A673 (cell line): ENCODE results near the gene FAM81A. TPM values are rescaled to one million over a fixed set of nuclear protein-coding genes. Genes with fewer than 3 reads are reported as not detected.
A peak's percentile ranks its signal among the peaks of the same experiment; 100 is the strongest.

Experiments
- BruUV-seq: library from RNA; stranded (reverse); fragments of 400-500 nt; replicated peaks from 2 replicates; lab custom pipeline; 2021; lab: Mats Ljungman, UMichigan
- CTCF ChIA-PET: fragments of 300-600 bp; sonication (Branson Sonifier 250); formaldehyde crosslinking; loops from one replicate; lab custom pipeline; 2022; ENCODE audit warnings: antibody characterized with exemption; lab: Charles Lee
- POLR2A ChIA-PET: fragments of 300-600 bp; sonication (Branson Sonifier 250); formaldehyde crosslinking; loops from one replicate; lab custom pipeline; 2022; ENCODE audit warnings: antibody characterized with exemption; ENCODE audit not compliant: low non-redundant PET; lab: Charles Lee
- DNase-seq: peaks from one replicate; pipeline ENCODE4 v3.0.0-alpha.2; 2015; ENCODE audit warnings: low spot score
- H3K27ac ChIP-seq: fragments of 200-600 bp; sonication (generic); 2 replicates; pipeline ENCODE4 v1.5.1; 2016; ENCODE audit warnings: mixed run types, low read depth, mild to moderate bottlenecking, mixed read lengths, antibody characterized with exemption, low read length; ENCODE audit not compliant: poor library complexity, severe bottlenecking
- H3K27me3 ChIP-seq: fragments of 200-600 bp; sonication (generic); replicated peaks from 2 replicates; pipeline ENCODE4 v1.6.1; 2017; ENCODE audit warnings: mixed run types, low read depth, mild to moderate bottlenecking, mixed read lengths, antibody characterized with exemption, low read length; ENCODE audit not compliant: insufficient read depth, poor library complexity
- H3K36me3 ChIP-seq: fragments of 200-600 bp; sonication (generic); 2 replicates; pipeline ENCODE4 v1.6.1; 2016; ENCODE audit warnings: mixed run types, mild to moderate bottlenecking, mixed read lengths, antibody characterized with exemption, low read length; ENCODE audit not compliant: insufficient read depth, poor library complexity, severe bottlenecking
- H3K4me1 ChIP-seq: fragments of 200-600 bp; sonication (generic); 2 replicates; pipeline ENCODE4 v1.6.1; 2017; ENCODE audit warnings: mixed run types, mild to moderate bottlenecking, mixed read lengths, antibody characterized with exemption, low read length; ENCODE audit not compliant: insufficient read depth, poor library complexity, severe bottlenecking
- H3K4me3 ChIP-seq: fragments of 200-600 bp; sonication (generic); 2 replicates; pipeline ENCODE4 v1.5.1; 2016; ENCODE audit warnings: low read depth, mixed run types, mild to moderate bottlenecking, mixed read lengths, low read length; ENCODE audit not compliant: poor library complexity, severe bottlenecking
- H3K9me3 ChIP-seq: fragments of 200-600 bp; sonication (generic); 2 replicates; pipeline ENCODE4 v1.6.1; 2016; ENCODE audit warnings: mixed run types, low read depth, mild to moderate bottlenecking, mixed read lengths, antibody characterized with exemption, low read length; ENCODE audit not compliant: poor library complexity, severe bottlenecking
- EZH2 ChIP-seq: fragments of 200-600 bp; sonication (generic); IDR thresholded peaks from 2 replicates; pipeline ENCODE4 v1.6.1; 2017; ENCODE audit warnings: borderline replicate concordance, low read depth, mild to moderate bottlenecking, mixed read lengths, antibody characterized with exemption, low read length; ENCODE audit not compliant: poor library complexity, severe bottlenecking
- intact Hi-C: fragments of 100-400 bp; cut with micrococcal nuclease; formaldehyde crosslinking; loops from one replicate; pipeline ENCODE4 v1.10.0; 2022; ENCODE audit not compliant: unreplicated experiment
- total RNA-seq: library from RNA; stranded (reverse); gene quantifications from 2 replicates; pipeline ENCODE4 v1.2.3, GENCODE V29; 2021
- TF ChIP-seq, protein P1 (sequence below): fragments of 300-800, 200-600 bp; sonication (generic); conservative IDR thresholded peaks from 2 replicates; pipeline ENCODE4 v1.5.1; 2017; ENCODE audit warnings: low read depth, mild to moderate bottlenecking, antibody characterized with exemption, low read length, moderate library complexity, mixed read lengths

FAM81A gene
- total RNA-seq, 1 experiment from 2014 or later = not detected

DNA sequence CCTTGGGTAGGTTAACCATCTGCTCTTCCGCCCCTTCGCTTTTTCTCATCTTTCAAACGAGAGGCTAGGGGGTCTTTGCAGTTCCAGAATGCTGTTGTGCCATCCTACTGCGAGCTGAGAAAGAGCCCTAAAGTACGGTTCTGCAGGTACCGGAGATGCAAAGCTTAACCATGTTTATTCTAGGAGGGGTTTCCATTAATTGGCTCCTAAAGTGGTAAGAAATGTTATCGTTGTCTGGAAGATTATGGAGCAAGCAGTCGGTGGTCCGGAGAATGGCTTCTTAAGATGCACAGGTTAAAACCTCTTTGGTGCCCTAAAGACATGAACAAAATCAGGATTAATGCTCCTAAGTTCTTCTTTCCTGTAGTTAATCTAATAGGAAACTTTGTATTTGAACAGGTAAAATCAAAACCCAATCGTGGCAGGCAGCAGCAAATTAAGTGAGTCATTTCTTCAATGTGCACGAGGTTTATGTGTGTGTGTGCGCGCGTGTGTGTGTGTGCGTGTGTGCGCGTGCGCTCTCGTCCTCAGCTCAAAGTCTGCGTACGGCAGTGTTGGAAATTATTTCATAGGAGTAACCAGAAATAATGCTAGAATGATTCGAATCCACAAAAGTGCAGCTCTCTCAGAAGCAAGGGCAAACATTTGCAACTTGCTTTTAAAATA, 772 bp downstream of the FAM81A start:
- intact Hi-C loops = no loop called here
- BruUV-seq = no TSS peak
- no peaks in the 10 kb centered on the region for H3K36me3 ChIP-seq
- TF ChIP-seq, protein P1, sequence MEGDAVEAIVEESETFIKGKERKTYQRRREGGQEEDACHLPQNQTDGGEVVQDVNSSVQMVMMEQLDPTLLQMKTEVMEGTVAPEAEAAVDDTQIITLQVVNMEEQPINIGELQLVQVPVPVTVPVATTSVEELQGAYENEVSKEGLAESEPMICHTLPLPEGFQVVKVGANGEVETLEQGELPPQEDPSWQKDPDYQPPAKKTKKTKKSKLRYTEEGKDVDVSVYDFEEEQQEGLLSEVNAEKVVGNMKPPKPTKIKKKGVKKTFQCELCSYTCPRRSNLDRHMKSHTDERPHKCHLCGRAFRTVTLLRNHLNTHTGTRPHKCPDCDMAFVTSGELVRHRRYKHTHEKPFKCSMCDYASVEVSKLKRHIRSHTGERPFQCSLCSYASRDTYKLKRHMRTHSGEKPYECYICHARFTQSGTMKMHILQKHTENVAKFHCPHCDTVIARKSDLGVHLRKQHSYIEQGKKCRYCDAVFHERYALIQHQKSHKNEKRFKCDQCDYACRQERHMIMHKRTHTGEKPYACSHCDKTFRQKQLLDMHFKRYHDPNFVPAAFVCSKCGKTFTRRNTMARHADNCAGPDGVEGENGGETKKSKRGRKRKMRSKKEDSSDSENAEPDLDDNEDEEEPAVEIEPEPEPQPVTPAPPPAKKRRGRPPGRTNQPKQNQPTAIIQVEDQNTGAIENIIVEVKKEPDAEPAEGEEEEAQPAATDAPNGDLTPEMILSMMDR = no peak
- no peak for TF ChIP-seq EZH2
- H3K27ac ChIP-seq = no peak overlapping the region
- H3K4me1 ChIP-seq = peaks cover 8% of the 10 kb centered on the region
- H3K27me3 ChIP-seq = peaks cover 63% of the 10 kb centered on the region
- peak; percentile 13 for DNase-seq
- ChIA-PET POLR2A (no interaction called here), CTCF (no interaction called here)
- no peaks in the 10 kb centered on the region for H3K9me3 ChIP-seq
- H3K4me3 ChIP-seq = peak overlapping the region; percentile 33

DNA sequence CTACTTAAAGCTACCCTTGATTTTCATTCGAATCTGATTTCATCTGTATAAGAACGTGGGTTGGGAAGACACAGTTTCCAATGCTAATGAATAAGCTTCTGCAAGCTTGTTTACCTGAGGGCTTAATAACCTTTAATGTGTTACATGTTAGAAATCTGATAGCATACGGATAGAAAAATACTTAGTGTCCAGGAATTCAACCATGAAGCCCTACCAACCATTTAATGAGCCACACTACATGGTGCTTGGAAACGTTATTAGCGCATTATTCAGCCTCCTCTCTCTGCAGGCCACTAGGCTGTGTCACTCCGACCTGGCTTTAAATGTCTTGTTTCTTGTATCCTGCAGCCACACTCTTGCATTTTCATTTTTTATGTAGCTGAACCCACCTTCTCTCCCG, 1.6 kb downstream of the FAM81A start:
- H3K27ac ChIP-seq = no peak overlapping the region
- H3K4me3 ChIP-seq = no peak overlapping the region
- no peak for DNase-seq
- intact Hi-C loops = no loop called here
- no TSS peak for BruUV-seq
- ChIA-PET POLR2A (no interaction called here), CTCF (no interaction called here)
- TF ChIP-seq, protein P1 = no peak
- TF ChIP-seq EZH2 = no peak
- no peaks in the 10 kb centered on the region for H3K36me3 ChIP-seq
- H3K27me3 ChIP-seq = peaks cover 60% of the 10 kb centered on the region
- H3K9me3 ChIP-seq = no peaks in the 10 kb centered on the region
- peaks cover 8% of the 10 kb centered on the region for H3K4me1 ChIP-seq

DNA sequence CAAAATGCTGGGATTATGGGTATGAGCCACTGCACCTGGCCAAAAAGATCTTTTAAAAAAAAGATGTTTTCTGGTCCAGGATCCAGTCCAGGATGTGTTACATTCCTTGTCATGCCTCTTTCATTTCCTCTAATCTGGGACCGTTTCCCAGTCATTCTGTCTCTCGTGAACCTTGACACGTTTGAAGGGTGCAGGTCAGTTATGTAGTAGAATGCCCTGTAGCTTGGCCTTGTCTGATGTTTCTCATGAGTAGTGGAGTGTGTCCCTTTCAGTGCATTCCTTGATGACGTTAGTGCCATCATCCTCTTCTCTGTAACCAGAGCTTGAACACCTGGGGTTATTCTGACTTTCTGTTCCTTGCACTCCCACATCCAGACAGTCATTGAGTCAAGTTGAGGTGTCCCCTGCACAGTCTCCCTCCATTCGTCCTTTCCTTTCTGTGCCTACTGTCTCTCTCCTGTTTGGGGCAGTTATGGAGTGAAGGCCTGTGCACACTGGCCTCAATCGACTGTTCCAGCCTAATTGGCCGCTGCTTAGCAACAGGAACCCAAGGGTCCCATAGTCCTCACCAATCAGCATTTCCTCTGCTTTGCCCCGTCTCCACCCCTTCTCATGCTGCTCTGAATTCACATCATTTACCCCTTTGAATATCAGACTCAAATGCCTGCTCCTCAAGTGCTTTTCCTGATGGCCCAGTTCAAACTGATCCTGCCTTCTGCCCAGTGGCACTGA, 5.5 kb downstream of the FAM81A start:
- Histone ChIP-seq H3K4me1 (no peaks in the 10 kb centered on the region), H3K27ac (no peak overlapping the region), H3K4me3 (no peak overlapping the region), H3K36me3 (no peaks in the 10 kb centered on the region), H3K9me3 (no peaks in the 10 kb centered on the region), H3K27me3 (peaks cover 42% of the 10 kb centered on the region)
- BruUV-seq = no TSS peak
- intact Hi-C loops = no loop called here
- POLR2A ChIA-PET = no interaction called here
- no peak for DNase-seq
- CTCF ChIA-PET = no interaction called here
- TF ChIP-seq, protein P1 = no peak
